GM10266 (cell line): ENCODE measurements around the gene UVRAG.

Source experiments
- DNase-seq: peaks from one replicate; pipeline ENCODE4 v3.0.0; 2012; ENCODE audit errors: extremely low spot score
- CTCF ChIP-seq: IDR thresholded peaks from 2 replicates; pipeline ENCODE4 v1.5.1; 2012; ENCODE audit warnings: mild to moderate bottlenecking, low read depth; ENCODE audit not compliant: control insufficient read depth, insufficient read depth; ENCODE audit errors: missing control alignments

The UVRAG gene

GRCh38 chr11:76120513-76121101, 305.6 kb downstream of the UVRAG start:
- no peak for DNase-seq
- TF ChIP-seq CTCF, result no peak

- TF ChIP-seq CTCF, result no peak
- DNase-seq, result no peak
Observed at GRCh38 chr11:76123248-76123647, 308.2 kb downstream of the UVRAG start.

DNA sequence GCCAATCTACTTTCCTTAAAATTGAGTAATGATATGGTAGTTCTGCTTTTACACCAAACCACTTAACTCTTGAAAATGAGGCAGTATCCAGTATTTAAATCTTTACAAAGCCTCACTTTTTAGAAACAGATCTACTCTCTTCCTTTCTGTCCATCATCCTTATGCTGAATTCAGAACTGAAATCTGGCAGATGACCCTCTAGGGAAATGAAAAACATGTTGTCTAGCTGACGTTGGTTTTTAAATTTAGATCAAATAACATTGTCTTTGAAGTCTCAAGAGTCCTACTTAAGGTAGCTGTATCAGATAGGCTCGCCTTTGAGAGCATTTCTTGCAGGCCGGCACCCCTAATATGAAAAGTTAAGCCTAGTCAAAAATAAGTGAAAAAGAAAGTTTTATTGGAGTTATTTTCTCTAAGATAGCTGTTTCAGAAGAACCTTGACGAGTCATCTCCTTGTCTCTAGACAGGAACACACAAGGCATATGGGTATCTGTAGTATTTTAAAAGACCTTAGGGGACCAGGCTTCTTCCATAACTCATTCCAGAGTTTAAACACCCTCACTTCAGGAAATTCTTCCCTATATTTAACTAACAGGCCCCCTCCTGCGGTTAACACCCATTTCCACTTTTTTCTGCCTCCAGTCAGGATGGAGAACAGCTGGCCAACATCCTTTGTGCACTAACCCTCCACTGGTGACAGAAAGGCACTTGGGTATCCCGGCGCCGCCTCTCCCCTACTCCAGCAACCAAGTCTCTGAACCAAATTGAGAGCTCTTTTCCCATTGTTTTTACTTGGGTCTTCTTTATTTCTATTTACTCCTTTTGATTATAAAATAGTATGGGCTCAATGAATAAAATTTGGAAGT, 310.1 kb downstream of the UVRAG start:
- peak; percentile 22 for DNase-seq
- TF ChIP-seq CTCF, result no peak

DNA sequence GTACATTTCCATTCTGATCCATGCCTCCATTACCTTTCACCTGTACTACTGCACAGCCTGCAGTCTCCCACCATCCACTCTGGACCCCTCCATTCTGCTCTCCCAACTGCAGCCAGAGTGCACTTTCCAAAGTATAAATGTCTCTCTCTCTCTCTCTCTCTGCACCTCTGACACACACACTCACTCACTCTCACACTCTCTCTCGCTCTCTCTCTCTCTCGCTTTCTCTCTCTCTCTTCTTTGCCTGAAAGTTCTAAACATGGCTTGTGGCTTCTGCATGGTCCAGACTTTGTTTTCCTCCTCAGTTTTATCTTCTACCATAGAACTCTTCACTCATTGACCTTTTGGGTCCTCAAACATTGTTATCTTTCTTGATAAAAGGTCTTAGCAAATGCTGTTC, 314.7 kb downstream of the UVRAG start:
- no peak for DNase-seq
- TF ChIP-seq CTCF, result no peak

GRCh38 chr11:76131142-76131541, 316.1 kb downstream of the UVRAG start:
- DNase-seq, result no peak
- TF ChIP-seq CTCF, result no peak

GRCh38 chr11:76131671-76132631, 316.9 kb downstream of the UVRAG start:
- no peak for TF ChIP-seq CTCF
- DNase-seq, result no peak
